Stimulated activated CD4-positive, alpha-beta T cell treated with anti-CD3 and anti-CD28 coated beads, TNF-alpha, amount 100 ng/mL, for 24 hours (primary cell): ENCODE measurements around the gene S100A3.
A peak's percentile ranks its signal among the peaks of the same experiment; 100 is the strongest.
"Not testable (repeated sequence)": the region's sequence is repeated elsewhere in the genome, so short reads cannot be mapped to it uniquely, and the experiment has no call there.

Experiments
- DNase-seq, 3 experiments: peaks; one replicate each; pipeline ENCODE4 v3.0.0-alpha.2; 2020; ENCODE audit warnings: low read depth in 3 of 3

The S100A3 gene

DNA sequence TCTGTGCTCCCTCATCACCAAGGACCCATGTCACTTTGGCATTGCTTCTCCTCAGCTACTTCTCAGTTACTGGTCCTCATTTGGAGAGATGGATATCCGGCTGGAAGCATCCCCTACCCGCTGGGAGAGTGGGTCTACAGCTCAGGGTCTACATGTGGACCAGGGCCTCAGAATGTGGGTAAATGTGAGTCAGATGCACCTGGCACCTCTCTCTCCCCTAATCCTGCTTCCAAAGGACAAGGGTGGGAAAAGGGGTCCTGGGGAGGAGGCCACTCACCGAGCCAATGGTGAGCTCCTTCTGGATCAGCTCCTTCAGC lies 14.2 kb downstream of the S100A3 start:
- DNase-seq, result no peak

DNA sequence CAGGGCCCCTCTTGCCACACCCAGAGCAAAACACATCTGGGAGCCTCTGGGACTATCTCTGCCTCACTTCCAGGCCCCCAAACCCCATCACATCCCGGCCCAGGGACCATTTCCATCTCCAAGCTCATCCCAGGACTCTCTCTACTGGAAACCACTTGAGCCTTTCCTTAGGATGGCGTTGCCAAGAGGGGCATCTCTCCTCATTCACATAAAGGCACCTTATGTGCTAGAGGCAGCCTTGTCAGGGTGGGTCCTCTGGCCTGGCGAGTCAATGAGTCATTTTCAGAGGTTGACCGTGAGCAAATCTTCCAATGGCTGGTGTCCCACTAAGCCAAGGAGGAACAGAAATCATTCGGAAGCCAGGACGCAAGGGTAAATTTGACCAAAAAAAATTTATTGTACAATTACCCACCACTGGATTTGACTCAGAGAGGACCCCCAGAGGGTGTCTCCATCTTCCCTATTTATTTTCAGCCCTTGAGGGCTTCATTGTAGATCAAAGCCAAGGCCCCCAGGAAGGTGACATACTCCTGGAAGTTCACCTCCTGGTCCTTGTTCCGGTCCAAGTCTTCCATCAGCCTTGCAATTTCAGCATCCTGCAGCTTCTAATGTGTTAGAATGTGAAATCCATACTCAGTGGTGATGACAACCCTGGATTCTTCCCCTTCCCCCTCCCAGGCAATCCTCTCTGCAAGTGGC lies 14.7 kb downstream of the S100A3 start:
- no peak for DNase-seq

DNA sequence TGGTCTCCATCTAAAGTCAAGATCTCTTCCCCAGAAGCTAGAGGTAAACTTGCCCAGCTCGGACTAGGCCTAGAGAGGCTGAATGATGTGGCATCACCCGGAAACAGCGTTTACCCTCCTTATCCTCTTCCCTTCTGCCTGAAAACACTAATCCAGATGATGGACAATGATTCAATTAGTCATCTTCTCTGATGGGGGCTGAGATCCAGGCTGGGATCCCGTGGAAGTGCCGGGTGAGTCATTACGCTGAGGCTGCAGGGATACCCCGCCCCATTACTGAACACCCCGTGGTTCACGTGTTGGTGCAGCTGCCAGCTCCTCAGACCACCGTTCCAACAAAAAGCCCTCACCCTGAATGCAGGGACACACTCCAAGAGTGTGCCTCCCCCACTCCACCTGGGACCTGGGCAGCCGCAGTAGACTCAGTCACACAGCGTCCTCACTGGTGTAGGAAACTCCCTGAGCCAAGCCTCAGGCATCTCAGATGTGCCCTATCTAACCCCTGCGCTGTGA lies 15.3 kb downstream of the S100A3 start:
- no peak for DNase-seq

DNA sequence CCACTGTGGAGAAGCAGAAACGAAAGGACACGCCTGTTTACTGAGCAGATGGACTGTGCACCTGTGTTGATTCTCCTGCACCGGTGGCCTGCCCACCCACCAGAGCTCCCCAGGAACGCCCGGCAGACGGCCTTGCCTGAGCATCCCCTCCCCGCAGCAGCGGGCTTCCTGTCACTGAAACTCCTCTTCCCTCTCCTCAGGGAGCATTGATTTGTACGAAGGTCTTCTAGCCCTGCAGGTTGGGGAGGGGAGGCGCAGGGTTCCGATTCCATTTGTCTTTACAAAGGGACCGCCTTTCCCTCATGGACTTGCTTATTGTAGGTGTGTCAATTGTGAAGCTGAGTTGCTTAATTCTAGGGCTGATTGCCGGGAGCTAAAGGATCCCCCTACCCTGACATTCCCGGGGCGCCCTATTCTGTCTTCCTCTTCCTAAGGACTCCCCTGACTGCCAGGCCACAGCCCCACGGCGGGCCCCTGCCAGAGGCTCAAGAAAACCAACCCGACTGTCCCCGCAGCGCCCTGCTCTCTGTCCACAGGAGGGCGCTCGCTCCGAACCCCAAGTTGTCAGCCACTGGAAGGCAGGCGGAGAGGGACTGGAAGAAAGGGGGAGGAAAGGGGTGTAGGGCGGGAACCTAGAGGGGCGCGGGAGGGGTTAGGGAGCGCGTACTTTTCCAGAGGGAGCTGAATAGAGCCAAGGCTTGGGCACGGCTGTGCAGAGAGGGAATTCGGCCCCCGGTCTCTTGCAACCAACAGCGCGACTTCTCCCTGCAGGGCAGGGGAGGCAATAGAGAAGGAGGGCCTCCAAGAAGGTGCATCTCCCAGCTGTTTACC lies 16.1 kb downstream of the S100A3 start:
- peak; percentile 57 to 76 (median 62) for DNase-seq

DNA sequence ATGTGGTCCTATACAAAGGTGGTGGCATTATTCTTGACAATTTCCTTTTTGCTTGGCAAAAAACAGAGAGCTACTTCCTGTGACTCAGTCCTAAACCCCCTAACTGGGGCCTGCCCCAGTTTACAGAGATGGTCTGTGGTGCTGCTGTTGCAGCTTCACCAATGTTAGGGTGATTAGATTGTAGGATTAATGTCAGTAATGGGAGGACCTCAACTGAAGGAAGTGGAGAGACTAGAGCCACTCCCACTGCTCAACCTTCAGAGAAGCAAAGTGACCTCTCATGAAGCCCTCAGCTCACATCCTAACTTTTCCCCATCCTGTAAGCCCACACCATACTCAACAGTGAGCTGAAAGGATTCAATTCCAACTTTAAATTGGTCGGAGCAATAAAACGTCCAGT lies 16.9 kb downstream of the S100A3 start:
- DNase-seq, result no peak

DNA sequence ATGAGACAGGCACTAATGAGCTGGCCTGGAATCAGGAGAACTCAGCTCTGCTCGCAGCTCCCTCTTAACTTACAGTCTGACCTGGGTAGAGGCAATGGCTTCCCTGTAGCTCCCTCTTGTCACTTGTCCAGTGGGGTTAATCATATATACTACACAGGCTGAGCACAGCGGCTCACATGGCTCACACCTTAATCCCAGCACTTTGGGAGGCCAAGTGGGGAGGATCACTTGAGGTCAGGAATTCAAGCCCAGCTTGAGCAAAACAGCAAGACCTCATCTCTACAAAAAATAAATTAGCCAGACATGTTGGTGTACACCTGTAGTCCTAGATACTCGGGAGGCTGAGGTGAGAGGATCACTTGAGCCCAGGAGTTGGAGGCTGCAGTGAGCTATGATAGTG lies 17.4 kb downstream of the S100A3 start:
- no peak for DNase-seq

DNA sequence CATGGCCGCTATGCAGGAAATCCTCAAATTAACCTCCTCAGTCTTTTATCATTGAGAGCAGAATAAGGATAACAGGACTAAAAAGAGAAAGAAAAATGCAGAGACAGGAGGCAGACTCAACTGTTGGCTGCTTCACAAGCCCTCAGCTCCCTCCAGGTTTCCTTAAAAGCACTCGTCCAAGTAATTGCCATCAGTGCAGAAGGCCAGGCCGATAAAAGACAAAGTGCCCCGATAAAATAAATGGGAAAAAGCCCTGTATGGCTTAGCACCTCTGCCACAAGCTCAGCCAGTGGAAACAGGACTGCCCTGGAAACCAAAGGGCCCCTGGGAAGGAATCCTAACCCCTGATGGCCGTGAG lies 21.4 kb downstream of the S100A3 start:
- DNase-seq, result no peak

DNA sequence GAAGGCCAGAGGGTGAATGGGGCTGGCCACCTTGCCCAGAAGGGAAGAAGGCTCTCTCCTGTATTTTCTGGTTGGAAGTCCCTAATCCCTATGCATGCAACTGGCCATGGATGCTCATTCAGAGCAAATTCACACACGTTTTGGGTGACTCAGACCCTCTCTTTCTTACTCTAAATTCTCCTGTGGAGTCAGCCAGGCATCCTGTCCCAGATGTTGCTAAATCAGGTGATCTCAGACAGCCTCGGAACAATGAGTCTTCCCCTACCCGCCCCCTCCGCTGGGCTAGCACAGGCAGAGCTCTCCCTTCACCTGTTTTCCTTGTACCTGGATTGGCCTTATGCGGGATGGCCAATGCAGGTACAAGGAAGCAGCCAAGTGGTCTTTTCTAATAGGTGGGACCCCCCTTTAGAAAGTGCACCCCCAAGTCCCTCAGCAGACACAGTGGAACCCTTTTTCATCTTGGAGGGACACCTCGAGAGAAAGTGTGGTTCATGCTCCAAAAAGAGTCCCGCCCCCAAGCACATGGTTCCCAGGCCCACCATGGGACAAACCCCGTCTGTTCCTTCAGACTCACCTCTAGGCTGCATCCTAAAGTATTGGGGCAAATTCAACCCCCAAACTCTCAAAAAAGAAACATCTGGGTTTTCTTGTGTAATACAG lies 21.9 kb downstream of the S100A3 start:
- no peak for DNase-seq

DNA sequence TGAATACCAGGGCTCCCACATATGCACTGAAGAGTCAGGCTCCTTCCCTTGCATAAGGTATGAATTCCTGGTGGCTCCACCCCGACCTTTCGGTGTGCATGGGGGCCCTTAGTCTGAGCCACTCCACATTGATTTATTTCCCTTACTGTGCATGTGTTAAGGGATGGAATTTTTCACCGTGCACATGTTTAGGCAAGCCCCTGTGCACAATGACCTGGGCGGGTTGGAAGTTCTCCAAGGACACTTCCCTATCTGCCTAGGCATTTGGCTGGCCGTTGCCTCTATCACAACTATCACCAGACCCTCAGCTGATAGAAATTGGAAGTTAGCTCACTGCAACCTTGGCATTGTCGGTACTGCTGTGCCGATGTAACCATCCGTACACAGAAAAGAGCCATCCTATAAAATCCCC lies 22.9 kb downstream of the S100A3 start:
- DNase-seq, result no peak

DNA sequence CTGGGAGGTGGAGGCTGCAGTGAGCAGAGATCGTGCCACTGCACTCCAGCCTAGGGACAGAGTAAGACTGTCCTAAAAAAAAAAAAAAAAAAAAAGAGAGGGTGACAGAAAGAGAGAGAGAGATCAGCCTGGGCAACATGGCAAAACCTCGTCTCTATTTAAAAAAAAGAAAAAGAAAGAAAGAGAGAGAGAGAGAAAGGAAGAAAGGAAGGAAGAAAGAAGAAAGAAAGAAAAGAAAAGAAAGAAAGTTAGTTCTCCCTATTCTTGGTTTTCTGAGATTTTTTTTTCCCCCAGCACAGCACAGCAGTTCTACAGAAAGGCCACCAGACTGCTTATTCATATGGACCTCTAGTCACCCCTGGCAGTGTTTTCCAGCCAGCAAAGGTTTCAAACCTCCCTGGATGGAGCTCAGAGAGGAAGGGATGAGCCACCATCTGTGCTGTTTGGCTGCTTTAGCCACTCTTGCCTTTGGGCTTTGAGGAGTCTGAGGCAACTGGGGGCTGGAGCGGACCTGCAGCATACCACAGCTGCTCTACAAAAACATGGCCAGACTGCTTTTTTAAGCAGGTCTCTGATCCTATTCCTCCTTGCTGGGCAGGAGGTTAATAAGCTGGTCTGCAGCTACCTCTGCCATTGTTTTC lies 23.9 kb downstream of the S100A3 start:
- DNase-seq, result no peak

DNA sequence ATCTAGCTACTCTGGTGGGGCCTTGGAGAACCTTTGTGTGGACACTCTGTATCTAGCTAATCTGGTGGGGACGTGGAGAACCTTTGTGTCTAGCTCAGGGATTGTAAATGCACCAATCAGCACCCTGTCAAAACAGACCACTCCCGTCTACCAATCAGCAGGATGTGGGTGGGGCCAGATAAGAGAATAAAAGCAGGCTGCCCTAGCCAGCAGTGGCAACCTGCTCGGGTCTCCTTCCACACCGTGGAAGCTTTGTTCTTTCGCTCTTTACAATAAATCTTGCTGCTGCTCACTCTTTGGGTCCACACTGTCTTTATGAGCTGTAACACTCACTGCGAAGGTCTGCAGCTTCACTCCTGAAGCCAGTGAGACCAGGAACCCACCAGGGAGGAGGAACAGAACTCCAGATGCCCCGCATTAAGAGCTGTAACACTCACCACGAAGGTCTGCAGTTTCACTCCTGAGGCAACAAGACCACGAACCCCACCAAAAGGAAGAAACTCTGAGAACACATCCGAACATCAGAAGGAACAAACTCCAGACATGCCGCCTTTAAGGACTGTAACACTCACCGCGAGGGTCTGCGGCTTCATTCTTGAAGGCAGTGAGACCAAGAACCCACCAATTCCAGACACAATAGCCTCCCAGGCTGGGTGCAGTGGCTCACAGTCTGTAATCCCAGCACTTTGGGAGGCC lies 26.6 kb downstream of the S100A3 start:
- DNase-seq, result not testable (repeated sequence)

DNA sequence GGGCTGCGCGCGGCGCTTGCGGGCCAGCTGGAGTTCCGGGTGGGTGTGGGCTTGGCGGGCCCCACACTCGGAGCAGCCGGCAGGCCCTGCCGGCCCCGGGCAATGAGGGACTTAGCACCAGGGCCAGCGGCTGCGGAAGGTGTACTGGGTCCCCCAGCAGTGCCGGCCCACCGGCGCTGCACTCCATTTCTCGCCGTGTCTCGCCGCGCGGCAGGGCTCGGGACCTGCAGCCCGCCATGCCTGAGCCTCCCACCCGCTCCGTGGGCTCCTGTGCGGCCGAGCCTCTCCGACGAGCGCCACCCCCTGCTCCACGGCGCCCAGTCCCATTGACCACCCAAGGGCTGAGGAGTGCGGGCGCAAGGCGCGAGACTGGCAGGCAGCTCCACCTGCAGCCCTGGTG lies 27.2 kb downstream of the S100A3 start:
- not testable (repeated sequence) for DNase-seq

DNA sequence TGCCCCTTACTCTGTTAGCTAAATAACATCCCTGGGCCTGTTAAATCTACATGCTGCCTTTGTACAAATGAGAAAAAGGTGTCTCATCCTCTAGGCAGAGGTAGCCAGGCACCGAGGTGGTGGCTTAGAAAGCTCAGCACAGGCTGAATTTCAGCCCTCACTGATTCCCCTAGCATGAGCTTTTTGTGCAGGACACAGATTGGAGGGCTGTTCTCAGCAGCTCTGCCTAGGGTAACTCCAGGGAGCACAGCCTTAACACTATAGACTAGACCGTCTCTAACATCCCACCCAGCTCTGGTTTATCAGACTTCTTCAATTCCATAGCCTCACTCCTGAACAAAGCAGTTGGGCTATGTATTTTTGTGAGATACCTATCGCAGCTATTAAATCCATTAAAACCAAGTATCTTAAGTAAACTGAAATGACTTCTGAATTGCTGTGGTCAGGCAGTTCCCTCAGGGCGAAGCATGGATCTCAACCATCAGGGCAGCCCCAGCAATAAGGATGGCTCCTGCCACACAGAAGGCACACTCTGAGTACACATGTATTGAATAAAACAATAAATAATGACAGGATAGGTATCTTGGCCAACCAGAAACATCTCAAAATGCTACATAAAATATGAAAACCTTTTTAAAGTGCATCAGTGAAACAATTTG lies 28.1 kb downstream of the S100A3 start:
- no peak for DNase-seq

DNA sequence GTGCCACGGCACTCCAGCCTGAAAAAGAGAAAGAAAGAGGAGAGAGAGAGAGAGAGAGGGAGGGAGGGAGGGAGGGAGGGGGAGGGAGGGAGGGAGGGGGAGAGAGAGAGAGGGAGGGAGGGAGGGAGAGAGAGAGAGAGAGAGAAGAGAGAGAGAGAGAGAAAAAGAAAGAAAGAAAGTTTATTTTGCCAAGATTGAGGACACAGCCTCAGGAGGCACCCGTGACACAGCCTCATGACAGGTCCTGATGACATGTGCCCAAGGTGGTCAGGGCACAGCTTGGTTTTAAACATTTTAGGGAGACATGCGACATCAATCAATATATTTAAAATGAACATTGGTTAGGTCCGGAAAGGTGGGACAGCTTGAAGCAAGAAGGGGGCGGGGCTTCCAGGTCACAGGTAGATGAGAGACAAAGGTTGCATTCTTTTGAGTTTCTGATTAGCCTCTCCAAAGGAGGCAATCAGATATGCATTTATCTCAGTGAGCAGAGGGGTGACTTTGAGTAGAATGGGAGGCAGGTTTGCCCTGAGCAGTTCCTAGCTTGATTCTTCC lies 28.8 kb downstream of the S100A3 start:
- not testable (repeated sequence) for DNase-seq

DNA sequence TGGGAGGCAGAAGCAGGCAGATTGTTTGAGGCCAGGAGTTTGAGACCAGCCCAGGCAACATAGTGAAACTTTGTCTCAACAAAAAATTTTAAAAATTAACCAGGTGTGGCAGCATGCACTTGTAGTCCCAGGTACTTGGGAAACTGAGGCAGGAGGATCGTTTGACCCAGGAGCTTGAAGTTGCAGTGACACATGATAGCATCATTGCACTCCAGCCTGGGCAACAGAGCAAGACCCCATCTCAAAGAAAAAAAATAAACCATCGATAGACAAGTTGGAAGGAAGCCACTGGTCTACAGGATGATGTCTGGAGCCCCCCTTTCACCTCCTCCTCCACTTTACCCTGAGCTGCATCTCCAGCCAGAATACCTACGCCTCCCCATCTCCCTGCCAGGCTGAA lies 29.8 kb downstream of the S100A3 start:
- DNase-seq, result no peak

DNA sequence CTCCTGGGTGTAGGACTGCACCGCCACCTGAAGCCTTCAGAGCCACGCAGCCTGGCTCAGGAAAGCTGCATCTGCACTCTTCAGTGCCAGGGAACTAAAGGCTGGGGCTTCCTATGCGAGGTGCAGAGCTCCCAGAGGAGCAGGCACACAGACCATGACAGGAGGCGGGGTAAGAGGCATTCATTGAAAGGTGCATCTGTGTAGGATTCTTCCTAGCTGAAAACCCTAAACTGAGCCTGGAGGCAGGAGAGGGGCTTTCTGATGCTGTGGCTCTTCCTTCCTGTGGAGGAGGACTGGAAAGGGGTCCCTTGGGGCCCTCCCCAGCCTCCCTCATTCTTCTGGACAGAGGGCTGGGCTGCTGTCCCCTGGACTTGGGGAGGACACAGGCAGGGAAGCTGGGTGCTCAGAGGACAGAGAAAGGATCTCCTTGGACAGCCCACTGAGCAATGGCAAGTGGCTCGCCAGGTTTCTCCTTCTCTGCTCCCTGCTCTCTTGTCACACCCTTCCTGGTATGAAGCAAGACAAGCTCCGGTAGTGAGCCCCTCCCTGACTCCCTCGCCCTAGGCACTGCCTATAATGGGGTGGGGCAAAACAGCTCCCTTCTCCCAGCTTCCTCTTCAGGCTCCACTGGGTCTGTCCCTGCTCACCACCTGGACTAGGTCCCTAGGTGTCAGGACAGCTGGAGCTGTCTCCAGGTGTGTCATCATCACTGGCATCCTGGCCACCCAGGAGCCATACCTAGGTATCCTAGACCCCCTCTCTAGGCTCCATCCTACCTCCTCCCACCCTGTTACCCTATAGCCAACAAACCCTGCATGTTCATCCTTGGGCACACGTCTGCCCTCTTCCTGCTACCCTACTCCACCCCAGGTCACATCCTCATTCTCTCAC lies 33.3 kb downstream of the S100A3 start:
- DNase-seq, result no peak

DNA sequence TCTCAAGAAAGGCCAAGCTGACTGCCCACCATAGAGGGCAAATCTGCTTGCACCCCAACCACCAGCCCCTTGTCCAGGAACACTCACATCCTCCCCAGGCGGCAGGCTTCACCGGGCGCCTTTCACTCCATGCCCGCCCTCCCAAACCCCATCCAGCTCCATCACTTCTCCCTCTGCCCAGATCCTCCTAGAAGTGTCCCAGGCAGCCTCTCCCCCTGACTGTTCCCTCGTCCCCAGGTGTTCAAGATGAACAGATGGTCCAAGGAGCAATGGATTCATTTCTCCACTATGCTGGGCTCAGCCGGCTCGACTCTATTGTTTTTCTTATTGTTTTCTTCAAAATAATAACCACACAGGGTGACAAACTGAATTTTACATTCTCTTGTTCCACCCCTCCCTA lies 35.4 kb downstream of the S100A3 start:
- no peak for DNase-seq

DNA sequence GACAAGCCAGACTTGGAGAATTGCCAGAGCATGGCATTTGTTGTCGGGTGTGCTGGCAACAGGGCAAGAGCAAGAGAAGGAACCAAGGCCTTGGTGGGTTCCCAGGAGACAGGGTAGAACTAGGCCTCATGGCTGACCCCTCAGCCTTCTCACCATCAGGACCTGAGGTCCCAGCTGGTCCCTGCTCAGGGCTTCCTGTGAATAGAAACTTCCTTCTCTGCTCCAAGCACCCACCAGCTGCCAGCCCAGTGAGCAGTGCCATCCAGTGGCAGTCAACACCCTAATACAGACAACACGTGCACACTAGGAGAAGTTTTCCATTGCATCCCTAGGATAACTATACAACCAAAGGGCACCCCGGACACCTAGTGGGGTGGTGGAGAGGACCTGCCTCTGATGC lies 36.0 kb downstream of the S100A3 start:
- DNase-seq, result no peak

DNA sequence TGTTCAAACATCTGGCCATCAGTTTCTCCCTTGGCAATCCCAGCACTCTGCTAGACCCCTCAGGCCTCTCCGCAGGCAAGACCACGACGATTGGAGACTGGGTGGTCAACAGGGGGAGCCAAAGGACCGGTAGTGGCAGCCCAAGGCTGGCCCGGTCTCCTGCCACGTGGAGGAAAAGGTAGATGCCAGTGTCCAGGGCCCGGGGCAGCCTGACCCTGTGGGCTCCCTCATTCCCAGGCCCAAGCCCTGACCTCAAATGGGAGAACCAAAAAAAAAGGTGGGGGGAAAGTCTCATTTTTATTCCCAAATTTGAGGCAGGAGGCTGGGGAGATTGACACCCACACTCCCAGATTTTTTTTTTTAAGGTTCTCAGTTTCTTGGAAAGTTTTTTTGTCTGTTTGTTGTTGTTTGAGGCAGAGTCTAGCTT lies 38.1 kb downstream of the S100A3 start:
- DNase-seq, result peak; percentile 65 to 77 (median 76)
